ENCODE data around the gene LRRC8E. TPM values are rescaled to one million over a fixed set of nuclear protein-coding genes. Genes with fewer than 3 reads are reported as not detected.

LRRC8E gene
- total and polyA plus RNA-seq, 10 of the 15 experiments (the other 5 are each of a cell fraction or from before 2014, with no cell fraction given) = 0.04 to 0.32 (median 0.25) TPM; not detected in 7

GRCh38 chr19:7919610-7920518 lies 31.6 kb downstream of the LRRC8E start, which contains the start of gene SNAPC2 (continued):
- TF ChIP-seq CHD2 (IDR thresholded peaks at IDR 0.05; ENCODE audit: borderline replicate concordance, low read depth, low read length) (peak; percentile 77; the same call in 1 of the 2 replicates), STAT1 (conservative IDR thresholded peaks at IDR 0.05) (0 out of 2 replicates have a peak, but pooled peaks have one; percentile 45), NBN (IDR thresholded peaks at IDR 0.05) (peak; percentile 20; the same call in 1 of the 2 replicates), POLR2A (IDR thresholded peaks at IDR 0.05; ENCODE audit: low read depth, low read length) (peak; percentile 61; the same call in 1 of the 2 replicates), IKZF1 (conservative IDR thresholded peaks at IDR 0.05) (peak; percentile 61; the same call in 1 of the 2 replicates), NR2C1 (IDR thresholded peaks at IDR 0.05) (peak; percentile 45), MYB (IDR thresholded peaks at IDR 0.05; ENCODE audit: borderline replicate concordance, low read depth, low read length) (no peak), RELA (IDR thresholded peaks at IDR 0.05; ENCODE audit: borderline replicate concordance, partially characterized antibody) (no peak), E4F1 (IDR thresholded peaks at IDR 0.05; ENCODE audit: borderline replicate concordance, partially characterized antibody) (no peak), SP1 (IDR thresholded peaks at IDR 0.05; ENCODE audit: low read depth, low read length) (peak; percentile 70), USF1 (IDR thresholded peaks at IDR 0.05; ENCODE audit: borderline replicate concordance, extremely low read length, insufficient read depth, low read depth, low read length) (no peak), CTCF (IDR thresholded peaks at IDR 0.05 in 2 of 3, conservative IDR thresholded peaks at IDR 0.05 in 1 of 3; ENCODE audit: control insufficient read depth in 2 of 3, extremely low read depth in 1 of 3, insufficient read depth in 1 of 3, low read depth in 3 of 3, low read length in 3 of 3) (no peak), MAX (IDR thresholded peaks at IDR 0.05; ENCODE audit: low read depth, low read length) (peak; percentile 15; the same call in 1 of the 2 replicates), EGR1 (IDR thresholded peaks at IDR 0.05; ENCODE audit: borderline replicate concordance in 1 of 2, low read depth in 2 of 2, low read length in 2 of 2) (peak in 1 of 2 experiments; percentile 93; a peak in 2 of 3 replicates), SPI1 (IDR thresholded peaks at IDR 0.05; ENCODE audit: borderline replicate concordance, insufficient read depth, low read depth, low read length) (no peak), MEF2A (IDR thresholded peaks at IDR 0.05; ENCODE audit: insufficient read depth, low read depth, low read length) (no peak), SMARCA5 (IDR thresholded peaks at IDR 0.05) (peak; percentile 62; the same call in 1 of the 2 replicates), TCF12 (IDR thresholded peaks at IDR 0.05; ENCODE audit: low read depth, low read length) (no peak), NFYA (IDR thresholded peaks at IDR 0.05; ENCODE audit: borderline replicate concordance, low read depth, low read length) (no peak), CREB1 (IDR thresholded peaks at IDR 0.05; ENCODE audit: low read depth) (peak; percentile 67)
